K562 (cell line): ENCODE results near the gene ZNF48. TPM values are rescaled to one million over a fixed set of nuclear protein-coding genes. Genes with fewer than 3 reads are reported as not detected.

Source experiments
- ARID3B ChIP-seq: fragments of 250-450 bp; sonication (Bioruptor Pico); IDR thresholded peaks from 2 replicates; pipeline ENCODE4 v1.4.0; 2020; ENCODE audit warnings: borderline replicate concordance
- CBX5 ChIP-seq: IDR thresholded peaks from 2 replicates; pipeline ENCODE4 v1.6.1; 2014; ENCODE audit warnings: low read depth, borderline replicate concordance
- CGGBP1 ChIP-seq: fragments of 250-450 bp; sonication (Bioruptor Pico); IDR thresholded peaks from 2 replicates; pipeline ENCODE4 v1.9.0; 2021; ENCODE audit warnings: mild to moderate bottlenecking
- DEAF1 ChIP-seq: fragments of 450-650 bp; formaldehyde crosslinking; IDR thresholded peaks from 2 replicates; pipeline ENCODE4 v1.4.0; 2020; ENCODE audit warnings: mild to moderate bottlenecking, moderate library complexity
- EP400 ChIP-seq: fragments of 450-650 bp; IDR thresholded peaks from 2 replicates; pipeline ENCODE4 v1.6.1; 2017; ENCODE audit warnings: antibody characterized with exemption, mild to moderate bottlenecking, moderate library complexity
- EZH2 ChIP-seq: IDR thresholded peaks from 2 replicates; pipeline ENCODE4 v1.6.1; 2012; ENCODE audit warnings: low read depth, mild to moderate bottlenecking, inconsistent platforms, low read length, borderline replicate concordance
- HDAC8 ChIP-seq: fragments of 450-650 bp; IDR thresholded peaks from 2 replicates; pipeline ENCODE4 v1.6.1; 2016; ENCODE audit warnings: mild to moderate bottlenecking, missing genetic modification characterization, moderate library complexity, missing compliant biosample characterization
- JUNB ChIP-seq: fragments of 450-650 bp; formaldehyde crosslinking; conservative IDR thresholded peaks from 2 replicates; pipeline ENCODE4 v1.4.0; 2020; ENCODE audit warnings: mild to moderate bottlenecking
- KLF16 ChIP-seq: IDR thresholded peaks from 2 replicates; pipeline ENCODE4 v1.6.1; 2016; ENCODE audit warnings: antibody characterized with exemption
- MAFF ChIP-seq: IDR thresholded peaks from 2 replicates; pipeline ENCODE4 v1.6.1; 2012; ENCODE audit warnings: low read length, improper control_type of control experiment
- MAZ ChIP-seq, 2 experiments: fragments of 450-650 bp in 1 of 2; sonication (generic) in 1 of 2; formaldehyde crosslinking; IDR thresholded peaks in 1 of 2; conservative IDR thresholded peaks in 1 of 2; 2 replicates each; pipeline versions ENCODE4 v1.4.0 to v1.5.0; 2020; ENCODE audit warnings: mild to moderate bottlenecking in 1 of 2, missing genetic modification reagents in 1 of 2
- NR1H2 ChIP-seq: sonication (generic); formaldehyde crosslinking; IDR thresholded peaks from 2 replicates; pipeline ENCODE4 v1.4.0; 2020; ENCODE audit warnings: mild to moderate bottlenecking, missing genetic modification reagents
- NUFIP1 ChIP-seq: fragments of 450-650 bp; IDR thresholded peaks from 2 replicates; pipeline ENCODE4 v1.6.1; 2018; ENCODE audit not compliant: partially characterized antibody
- PHB2 ChIP-seq: fragments of 450-650 bp; IDR thresholded peaks from 2 replicates; pipeline ENCODE4 v1.6.1; 2017; ENCODE audit warnings: low read depth
- POU5F1 ChIP-seq: fragments of 150-350 bp; IDR thresholded peaks from 2 replicates; pipeline ENCODE4 v1.6.1; 2014; ENCODE audit warnings: borderline replicate concordance, low read length, low read depth, mild to moderate bottlenecking; ENCODE audit not compliant: partially characterized antibody
- RB1 ChIP-seq: fragments of 450-650 bp; IDR thresholded peaks from 2 replicates; pipeline ENCODE4 v1.6.1; 2017; ENCODE audit warnings: low read depth, mild to moderate bottlenecking
- SMARCA5 ChIP-seq: fragments of 450-650 bp; IDR thresholded peaks from 2 replicates; pipeline ENCODE4 v1.6.1; 2016
- SOX6 ChIP-seq: fragments of 450-650 bp; IDR thresholded peaks from 2 replicates; pipeline ENCODE4 v1.6.1; 2014; ENCODE audit warnings: mild to moderate bottlenecking
- ZBTB49 ChIP-seq: sonication (generic); formaldehyde crosslinking; IDR thresholded peaks from 2 replicates; pipeline ENCODE4 v1.8.0; 2022; ENCODE audit warnings: missing genetic modification reagents, mild to moderate bottlenecking, borderline replicate concordance
- ZC3H8 ChIP-seq: fragments of 450-650 bp; IDR thresholded peaks from 2 replicates; pipeline ENCODE4 v1.6.1; 2017
- ZNF133 ChIP-seq: fragments of 250-450 bp; sonication (Bioruptor Pico); IDR thresholded peaks from 2 replicates; pipeline ENCODE4 v1.4.0; 2020; ENCODE audit warnings: mild to moderate bottlenecking
- ZNF23 ChIP-seq: fragments of 250-450 bp; sonication (Bioruptor Pico); IDR thresholded peaks from 2 replicates; pipeline ENCODE4 v1.4.0; 2020; ENCODE audit warnings: mild to moderate bottlenecking
- ZNF431 ChIP-seq: sonication (generic); formaldehyde crosslinking; IDR thresholded peaks from 2 replicates; pipeline ENCODE4 v1.8.0; 2022; ENCODE audit warnings: mild to moderate bottlenecking, missing genetic modification reagents
- ZNF76 ChIP-seq: fragments of 250-450 bp; sonication (Bioruptor Pico); IDR thresholded peaks from 2 replicates; pipeline ENCODE4 v1.4.0; 2020; ENCODE audit warnings: mild to moderate bottlenecking, moderate library complexity, borderline replicate concordance
- polyA plus RNA-seq, 8 experiments: library from polyadenylated mRNA; depleted of rRNA in 4 of 8; stranded (reverse) in 5 of 8; unstranded in 3 of 8; fragments of >200 nt; fragmentation: Nextera tagmentation in 2 of 8; fragmentation: Illumina TruSeq in 1 of 8; extraction: Ambion mirVana in 2 of 8; extraction: Trizol in 1 of 8; gene quantifications; 2 replicates each; pipeline versions ENCODE4 v1.2.1 to v1.2.3, GENCODE V29; 2011 to 2014; ENCODE audit warnings: inconsistent platforms in 1 of 8, missing spikeins in 1 of 8
- total RNA-seq, 7 experiments: library from RNA; depleted of rRNA in 6 of 7; stranded (reverse); fragments of >200 nt in 6 of 7; fragmentation: Illumina TruSeq in 2 of 7; extraction: Trizol in 2 of 7; gene quantifications; 2 replicates each; pipeline versions ENCODE4 v1.2.1 to v1.2.3, GENCODE V29; 2011 to 2021; ENCODE audit warnings: low replicate concordance in 1 of 7

ZNF48 gene
- total and polyA plus RNA-seq, 9 of the 15 experiments (the other 6 are each of a cell fraction or from before 2014, with no cell fraction given): 0.38 to 11.6 (median 4.7) TPM

GRCh38 chr16:30378236-30379157, 16.7 kb upstream of the ZNF48 start (continued):
- TF ChIP-seq KLF16 (no peak), CGGBP1 (no peak), DEAF1 (CRISPR knock-in tag) (no peak), ZNF23 (CRISPR knock-in tag) (no peak), ZC3H8 (no peak), ZNF76 (CRISPR knock-in tag) (no peak; the same call in 1 of the 2 replicates), MAZ (CRISPR knock-in tag; conservative IDR thresholded peaks at IDR 0.05 in 1 of 2, IDR thresholded peaks at IDR 0.05 in 1 of 2) (peak; percentile 66 to 69), ZBTB49 (CRISPR knock-in tag) (peak; percentile 79; the same call in 1 of the 2 replicates), ZNF133 (CRISPR knock-in tag) (no peak), NUFIP1 (no peak), MAFF (no peak), NR1H2 (CRISPR knock-in tag) (no peak; the same call in 1 of the 2 replicates), HDAC8 (no peak), SOX6 (0 out of 2 replicates have a peak, but pooled peaks have one; percentile 8), EZH2 (no peak), JUNB (CRISPR knock-in tag) (no peak), RB1 (peak; percentile 87), CBX5 (no peak), PHB2 (no peak), POU5F1 (no peak), EP400 (peak; percentile 81), ZNF431 (CRISPR knock-in tag) (0 out of 2 replicates have a peak, but pooled peaks have one; percentile 23), ARID3B (CRISPR knock-in tag) (peak; percentile 19; the same call in 1 of the 2 replicates), SMARCA5 (peak; percentile 83)
